ELR (cell line): ENCODE results near the gene ZDHHC3.
A peak's percentile ranks its signal among the peaks of the same experiment; 100 is the strongest.

ENCODE experiments used
- DNase-seq: peaks from one replicate; pipeline ENCODE4 v3.0.0-alpha.2; 2015; ENCODE audit warnings: low read depth

The ZDHHC3 gene

DNA sequence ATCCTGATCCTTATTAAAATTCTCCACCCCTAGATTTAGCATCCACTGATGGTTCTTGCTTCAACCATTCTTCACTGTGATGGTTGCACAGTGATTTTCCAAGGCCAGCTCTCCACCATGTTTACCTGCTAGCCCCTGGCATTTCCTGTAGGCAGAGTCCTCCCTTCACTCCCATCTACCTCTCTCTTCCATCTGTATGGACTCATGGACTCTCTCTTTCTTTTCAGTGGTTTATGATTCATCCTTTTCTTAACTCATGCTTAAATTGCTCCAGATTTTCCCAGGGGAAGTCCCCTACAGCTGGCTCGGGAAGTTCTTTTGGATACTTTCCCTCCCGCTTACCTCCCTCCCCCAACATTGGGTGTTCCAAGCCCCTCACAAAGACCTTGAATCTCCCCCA is 82.9 kb downstream of the ZDHHC3 start:
- DNase-seq: peak; percentile 89

- DNase-seq: peak; percentile 71
Observed at GRCh38 chr3:44892689-44893088, 83.3 kb downstream of the ZDHHC3 start.

- DNase-seq: no peak
Observed at GRCh38 chr3:44890852-44891251, 85.1 kb downstream of the ZDHHC3 start.

DNA sequence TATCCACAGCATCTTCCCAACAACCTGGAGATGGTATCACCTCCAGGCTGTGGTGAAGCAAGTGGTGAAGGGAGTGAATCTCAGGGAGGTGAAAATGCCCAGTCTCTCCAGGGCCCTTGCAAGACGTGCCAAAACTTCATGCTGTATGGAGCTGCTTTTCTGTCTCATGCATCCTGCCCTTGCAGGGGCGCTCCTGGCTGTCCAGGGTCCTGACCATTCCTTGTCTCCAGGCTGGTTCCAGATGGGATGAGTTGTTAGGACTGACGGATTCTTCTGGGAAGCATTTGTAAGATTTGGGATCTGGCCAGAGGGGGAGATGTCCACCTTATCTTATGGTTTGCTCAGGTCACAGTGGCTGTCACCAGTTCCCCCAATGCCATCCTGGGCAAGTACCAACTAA is 85.7 kb downstream of the ZDHHC3 start:
- no peak for DNase-seq

GRCh38 chr3:44887101-44887500 is 88.9 kb downstream of the ZDHHC3 start:
- DNase-seq: no peak

GRCh38 chr3:44886561-44886960 is 89.4 kb downstream of the ZDHHC3 start:
- no peak for DNase-seq

- peak; percentile 98 for DNase-seq
Observed at GRCh38 chr3:44885618-44886017, 90.4 kb downstream of the ZDHHC3 start.

- DNase-seq: peak; percentile 89
Observed at GRCh38 chr3:44883999-44884431, 92.0 kb downstream of the ZDHHC3 start.

DNA sequence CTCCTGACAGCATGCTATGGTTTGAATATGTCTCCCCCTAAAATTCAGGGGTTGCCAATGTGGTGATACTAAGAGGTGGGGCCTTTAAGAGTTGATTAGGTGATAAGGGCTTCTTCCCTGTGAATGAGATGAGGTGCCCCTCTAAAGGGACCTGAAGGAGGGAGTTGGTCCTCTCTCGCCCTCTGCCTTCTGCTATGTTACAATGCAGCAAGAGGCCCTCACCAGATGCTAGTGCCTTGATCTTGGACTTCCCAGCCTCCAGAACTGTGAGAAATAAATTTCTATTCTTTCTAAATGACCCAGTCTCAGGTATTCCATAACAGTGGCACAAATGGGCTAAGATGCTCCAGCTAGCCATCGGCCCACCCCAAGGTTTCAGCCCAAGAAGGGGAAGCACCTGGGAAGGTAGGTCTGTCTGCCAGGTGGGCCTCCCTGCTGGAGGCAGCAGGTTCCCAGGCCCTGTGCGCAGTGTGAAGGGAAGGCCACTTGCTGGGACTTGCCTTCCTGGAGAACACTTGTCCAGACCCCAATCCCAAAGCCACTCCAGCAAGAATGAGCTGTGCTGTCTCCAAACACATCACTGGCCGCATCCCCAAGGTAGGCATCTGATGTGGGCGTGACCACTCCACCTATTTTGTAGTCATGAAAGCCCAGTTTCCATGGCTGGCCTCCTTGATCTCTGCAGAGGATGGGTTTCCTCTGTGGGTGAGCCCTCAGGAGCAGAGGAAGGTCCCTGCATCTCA is 92.6 kb downstream of the ZDHHC3 start:
- peak; percentile 20 for DNase-seq

DNA sequence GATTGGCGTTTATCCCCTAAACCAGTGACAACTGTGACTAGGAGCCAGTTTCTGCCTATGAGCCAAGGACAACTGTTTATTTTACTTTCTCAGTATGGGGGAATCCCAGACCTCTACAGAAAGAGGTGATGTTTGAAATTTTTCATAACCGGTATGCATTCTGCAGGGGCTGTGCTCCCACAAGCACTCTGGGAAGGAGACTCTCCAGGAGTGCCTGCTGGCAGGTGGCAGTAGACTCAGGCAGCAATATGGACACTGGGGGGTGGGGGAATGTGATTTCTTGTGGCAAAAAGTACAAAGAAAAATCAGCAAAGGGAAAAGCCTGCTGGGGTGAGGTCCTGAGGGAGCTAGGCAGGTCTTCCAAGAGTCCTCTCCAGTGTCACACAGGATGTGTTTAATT is 95.7 kb downstream of the ZDHHC3 start:
- DNase-seq: no peak

DNA sequence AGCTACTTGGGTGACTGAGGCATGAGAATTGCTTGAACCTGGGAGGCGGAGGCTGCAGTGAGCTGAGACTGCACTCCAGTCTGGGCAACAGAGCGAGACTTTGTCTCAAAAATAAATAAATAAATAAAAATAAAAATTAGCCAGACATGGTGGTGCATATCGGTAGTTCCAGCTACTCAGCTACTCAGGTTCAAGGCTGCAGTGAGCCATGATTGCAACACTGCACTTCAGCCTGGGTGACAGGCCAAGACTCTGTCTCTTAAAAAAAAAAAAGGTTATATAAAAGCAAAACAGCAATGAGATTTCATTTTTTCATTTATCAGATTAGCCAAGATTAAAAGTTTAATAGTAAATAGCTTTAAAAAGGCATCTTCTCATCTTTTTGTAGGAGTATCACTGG is 98.6 kb downstream of the ZDHHC3 start:
- DNase-seq: no peak

DNA sequence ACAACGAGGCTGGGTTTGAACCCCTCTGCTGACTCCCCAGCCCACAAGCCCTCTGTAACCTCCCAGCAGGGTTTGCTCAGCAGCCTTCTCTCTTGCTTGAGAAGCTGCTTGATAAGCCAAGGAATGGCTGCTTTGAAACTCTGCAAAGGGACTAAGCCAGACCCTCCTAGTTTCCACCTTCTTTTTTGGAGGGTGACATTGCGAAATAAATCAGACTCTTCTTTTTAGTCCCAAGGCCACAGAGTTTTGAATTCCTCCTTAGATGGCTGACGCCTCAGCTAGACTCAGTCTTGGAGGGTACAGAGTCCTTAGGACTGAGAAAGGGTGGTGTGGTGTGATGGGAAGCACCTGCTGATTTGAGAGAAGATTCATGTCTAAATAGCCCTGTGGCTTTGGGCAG is 100.4 kb downstream of the ZDHHC3 start:
- no peak for DNase-seq
